Measurements from ENCODE around the gene MGST2.

The MGST2 gene

GRCh38 chr4:139668658-139669201, 3.1 kb downstream of the MGST2 start:
- Histone ChIP-seq H3K36me3 (ENCODE audit: control insufficient read depth in 5 of 5, insufficient read depth in 5 of 5, low read length in 5 of 5) (peaks cover 0 to 12% (median 2%) of the 10 kb centered on the region in 5 donors), H3K9ac (ENCODE audit: low read length in 5 of 5) (no peak overlapping the region), H3K27me3 (ENCODE audit: control insufficient read depth in 5 of 5, insufficient read depth in 4 of 5, low read length in 5 of 5) (no peaks in the 10 kb centered on the region), H3K4me1 (ENCODE audit: control insufficient read depth in 5 of 5, insufficient read depth in 5 of 5, low read length in 5 of 5) (peaks cover 4 to 56% (median 26%) of the 10 kb centered on the region in 5 donors), H3K9me3 (ENCODE audit: control insufficient read depth in 5 of 5, low read length in 5 of 5) (no peaks in the 10 kb centered on the region), H3K27ac (ENCODE audit: low read depth, low read length) (no peak overlapping the region), H3K4me3 (ENCODE audit: low read depth in 1 of 5, low read length in 5 of 5) (no peak overlapping the region)

- H3K9me3 ChIP-seq (ENCODE audit: control insufficient read depth in 5 of 5, low read length in 5 of 5), result no peaks in the 10 kb centered on the region
- peaks cover 0 to 12% (median 2%) of the 10 kb centered on the region in 5 donors for H3K36me3 ChIP-seq (ENCODE audit: control insufficient read depth in 5 of 5, insufficient read depth in 5 of 5, low read length in 5 of 5)
- no peaks in the 10 kb centered on the region for H3K27me3 ChIP-seq (ENCODE audit: control insufficient read depth in 5 of 5, insufficient read depth in 4 of 5, low read length in 5 of 5)
- H3K27ac ChIP-seq (ENCODE audit: low read depth, low read length), result no peak overlapping the region
- H3K4me3 ChIP-seq (ENCODE audit: low read depth in 1 of 5, low read length in 5 of 5), result no peak overlapping the region
- peaks cover 4 to 55% (median 26%) of the 10 kb centered on the region in 5 donors for H3K4me1 ChIP-seq (ENCODE audit: control insufficient read depth in 5 of 5, insufficient read depth in 5 of 5, low read length in 5 of 5)
- H3K9ac ChIP-seq (ENCODE audit: low read length in 5 of 5), result no peak overlapping the region
Observed at GRCh38 chr4:139669335-139669734, 3.7 kb downstream of the MGST2 start.

- Histone ChIP-seq H3K4me1 (ENCODE audit: control insufficient read depth in 5 of 5, insufficient read depth in 5 of 5, low read length in 5 of 5) (peaks cover 4 to 52% (median 26%) of the 10 kb centered on the region in 5 donors), H3K9ac (ENCODE audit: low read length in 5 of 5) (no peak overlapping the region)
Observed at GRCh38 chr4:139669890-139670289, 4.3 kb downstream of the MGST2 start.

GRCh38 chr4:139670775-139671174, 5.2 kb downstream of the MGST2 start:
- Histone ChIP-seq H3K9me3 (ENCODE audit: control insufficient read depth in 5 of 5, low read length in 5 of 5) (no peaks in the 10 kb centered on the region), H3K4me1 (ENCODE audit: control insufficient read depth in 5 of 5, insufficient read depth in 5 of 5, low read length in 5 of 5) (peaks cover 1 to 46% (median 19%) of the 10 kb centered on the region in 5 donors), H3K9ac (ENCODE audit: low read length in 5 of 5) (no peak overlapping the region), H3K27ac (ENCODE audit: low read depth, low read length) (no peak overlapping the region), H3K4me3 (ENCODE audit: low read depth in 1 of 5, low read length in 5 of 5) (no peak overlapping the region), H3K27me3 (ENCODE audit: control insufficient read depth in 5 of 5, insufficient read depth in 4 of 5, low read length in 5 of 5) (no peaks in the 10 kb centered on the region), H3K36me3 (ENCODE audit: control insufficient read depth in 5 of 5, insufficient read depth in 5 of 5, low read length in 5 of 5) (peaks cover 0 to 12% (median 2%) of the 10 kb centered on the region in 5 donors)

More at GRCh38 chr4:139669890-139670289, 4.3 kb downstream of the MGST2 start:
- peaks cover 0 to 12% (median 2%) of the 10 kb centered on the region in 5 donors for H3K36me3 ChIP-seq (ENCODE audit: control insufficient read depth in 5 of 5, insufficient read depth in 5 of 5, low read length in 5 of 5)
- no peaks in the 10 kb centered on the region for H3K27me3 ChIP-seq (ENCODE audit: control insufficient read depth in 5 of 5, insufficient read depth in 4 of 5, low read length in 5 of 5)
- H3K4me3 ChIP-seq (ENCODE audit: low read depth in 1 of 5, low read length in 5 of 5), result no peak overlapping the region
- H3K9me3 ChIP-seq (ENCODE audit: control insufficient read depth in 5 of 5, low read length in 5 of 5), result no peaks in the 10 kb centered on the region
- no peak overlapping the region for H3K27ac ChIP-seq (ENCODE audit: low read depth, low read length)

- Histone ChIP-seq H3K27me3 (ENCODE audit: control insufficient read depth in 5 of 5, insufficient read depth in 4 of 5, low read length in 5 of 5) (no peaks in the 10 kb centered on the region), H3K27ac (ENCODE audit: low read depth, low read length) (no peak overlapping the region), H3K4me3 (ENCODE audit: low read depth in 1 of 5, low read length in 5 of 5) (no peak overlapping the region), H3K4me1 (ENCODE audit: control insufficient read depth in 5 of 5, insufficient read depth in 5 of 5, low read length in 5 of 5) (peaks cover 0 to 35% (median 7%) of the 10 kb centered on the region in 5 donors), H3K36me3 (ENCODE audit: control insufficient read depth in 5 of 5, insufficient read depth in 5 of 5, low read length in 5 of 5) (peaks cover 0 to 12% (median 2%) of the 10 kb centered on the region in 5 donors), H3K9ac (ENCODE audit: low read length in 5 of 5) (no peak overlapping the region), H3K9me3 (ENCODE audit: control insufficient read depth in 5 of 5, low read length in 5 of 5) (no peaks in the 10 kb centered on the region)
Observed at GRCh38 chr4:139672215-139672614, 6.6 kb downstream of the MGST2 start.

- Histone ChIP-seq H3K4me1 (ENCODE audit: control insufficient read depth in 5 of 5, insufficient read depth in 5 of 5, low read length in 5 of 5) (peaks cover 0 to 30% (median 3%) of the 10 kb centered on the region in 5 donors), H3K27me3 (ENCODE audit: control insufficient read depth in 5 of 5, insufficient read depth in 4 of 5, low read length in 5 of 5) (no peaks in the 10 kb centered on the region), H3K9me3 (ENCODE audit: control insufficient read depth in 5 of 5, low read length in 5 of 5) (no peaks in the 10 kb centered on the region), H3K4me3 (ENCODE audit: low read depth in 1 of 5, low read length in 5 of 5) (no peak overlapping the region), H3K36me3 (ENCODE audit: control insufficient read depth in 5 of 5, insufficient read depth in 5 of 5, low read length in 5 of 5) (peaks cover 0 to 12% (median 2%) of the 10 kb centered on the region in 5 donors), H3K9ac (ENCODE audit: low read length in 5 of 5) (peak overlapping the region in 1 of 5 donors; percentile 48), H3K27ac (ENCODE audit: low read depth, low read length) (no peak overlapping the region)
Observed at GRCh38 chr4:139672732-139673131, 7.1 kb downstream of the MGST2 start.

- Histone ChIP-seq H3K9ac (ENCODE audit: low read length in 5 of 5) (no peak overlapping the region), H3K4me3 (ENCODE audit: low read depth in 1 of 5, low read length in 5 of 5) (no peak overlapping the region), H3K27ac (ENCODE audit: low read depth, low read length) (no peak overlapping the region), H3K9me3 (ENCODE audit: control insufficient read depth in 5 of 5, low read length in 5 of 5) (no peaks in the 10 kb centered on the region), H3K4me1 (ENCODE audit: control insufficient read depth in 5 of 5, insufficient read depth in 5 of 5, low read length in 5 of 5) (peaks cover 0 to 11% (median 0%) of the 10 kb centered on the region in 5 donors), H3K27me3 (ENCODE audit: control insufficient read depth in 5 of 5, insufficient read depth in 4 of 5, low read length in 5 of 5) (no peaks in the 10 kb centered on the region), H3K36me3 (ENCODE audit: control insufficient read depth in 5 of 5, insufficient read depth in 5 of 5, low read length in 5 of 5) (peaks cover 11 to 29% (median 20%) of the 10 kb centered on the region in 5 donors)
Observed at GRCh38 chr4:139674875-139675550, 9.4 kb downstream of the MGST2 start.

GRCh38 chr4:139675651-139676050, 10.0 kb downstream of the MGST2 start:
- Histone ChIP-seq H3K27me3 (ENCODE audit: control insufficient read depth in 5 of 5, insufficient read depth in 4 of 5, low read length in 5 of 5) (no peaks in the 10 kb centered on the region), H3K4me3 (ENCODE audit: low read depth in 1 of 5, low read length in 5 of 5) (no peak overlapping the region), H3K9ac (ENCODE audit: low read length in 5 of 5) (no peak overlapping the region), H3K36me3 (ENCODE audit: control insufficient read depth in 5 of 5, insufficient read depth in 5 of 5, low read length in 5 of 5) (peaks cover 14 to 29% (median 21%) of the 10 kb centered on the region in 5 donors), H3K27ac (ENCODE audit: low read depth, low read length) (no peak overlapping the region), H3K4me1 (ENCODE audit: control insufficient read depth in 5 of 5, insufficient read depth in 5 of 5, low read length in 5 of 5) (peaks cover 0 to 14% (median 0%) of the 10 kb centered on the region in 5 donors), H3K9me3 (ENCODE audit: control insufficient read depth in 5 of 5, low read length in 5 of 5) (no peaks in the 10 kb centered on the region)

- no peak overlapping the region for H3K27ac ChIP-seq (ENCODE audit: low read depth, low read length)
- H3K9ac ChIP-seq (ENCODE audit: low read length in 5 of 5), result no peak overlapping the region
- peaks cover 14 to 31% (median 24%) of the 10 kb centered on the region in 5 donors for H3K36me3 ChIP-seq (ENCODE audit: control insufficient read depth in 5 of 5, insufficient read depth in 5 of 5, low read length in 5 of 5)
- peaks cover 0 to 9% (median 0%) of the 10 kb centered on the region in 5 donors for H3K4me1 ChIP-seq (ENCODE audit: control insufficient read depth in 5 of 5, insufficient read depth in 5 of 5, low read length in 5 of 5)
- no peak overlapping the region for H3K4me3 ChIP-seq (ENCODE audit: low read depth in 1 of 5, low read length in 5 of 5)
- no peaks in the 10 kb centered on the region for H3K27me3 ChIP-seq (ENCODE audit: control insufficient read depth in 5 of 5, insufficient read depth in 4 of 5, low read length in 5 of 5)
- no peaks in the 10 kb centered on the region for H3K9me3 ChIP-seq (ENCODE audit: control insufficient read depth in 5 of 5, low read length in 5 of 5)
Observed at GRCh38 chr4:139676365-139676764, 10.7 kb downstream of the MGST2 start.

- Histone ChIP-seq H3K9ac (ENCODE audit: low read length in 5 of 5) (no peak overlapping the region), H3K9me3 (ENCODE audit: control insufficient read depth in 5 of 5, low read length in 5 of 5) (no peaks in the 10 kb centered on the region), H3K4me3 (ENCODE audit: low read depth in 1 of 5, low read length in 5 of 5) (no peak overlapping the region), H3K27me3 (ENCODE audit: control insufficient read depth in 5 of 5, insufficient read depth in 4 of 5, low read length in 5 of 5) (no peaks in the 10 kb centered on the region), H3K4me1 (ENCODE audit: control insufficient read depth in 5 of 5, insufficient read depth in 5 of 5, low read length in 5 of 5) (peaks cover 0 to 9% (median 0%) of the 10 kb centered on the region in 5 donors), H3K27ac (ENCODE audit: low read depth, low read length) (no peak overlapping the region), H3K36me3 (ENCODE audit: control insufficient read depth in 5 of 5, insufficient read depth in 5 of 5, low read length in 5 of 5) (peaks cover 14 to 26% (median 23%) of the 10 kb centered on the region in 5 donors)
Observed at GRCh38 chr4:139676913-139677585, 11.4 kb downstream of the MGST2 start.

Data from subcutaneous abdominal adipose tissue (tissue), 5 donors.